Erythroblast (primary cell): ENCODE results near the gene CTPS2.
A peak's percentile ranks its signal among the peaks of the same experiment; 100 is the strongest.
"Not testable (repeated sequence)": the region's sequence is repeated elsewhere in the genome, so short reads cannot be mapped to it uniquely, and the experiment has no call there.

Experiments used
- DNase-seq, 2 experiments: peaks; one replicate each; lab custom pipeline; 2025; lab: John Stamatoyannopoulos, UW
- GATA1 ChIP-seq: IDR thresholded peaks from 2 replicates; pipeline ENCODE4 v1.6.1; 2011; ENCODE audit warnings: low read depth, mild to moderate bottlenecking, control low read depth, low read length, moderate library complexity
- POLR2A ChIP-seq: IDR thresholded peaks from 2 replicates; pipeline ENCODE4 v1.6.1; 2011; ENCODE audit warnings: mild to moderate bottlenecking, low read length

Gene CTPS2

DNA sequence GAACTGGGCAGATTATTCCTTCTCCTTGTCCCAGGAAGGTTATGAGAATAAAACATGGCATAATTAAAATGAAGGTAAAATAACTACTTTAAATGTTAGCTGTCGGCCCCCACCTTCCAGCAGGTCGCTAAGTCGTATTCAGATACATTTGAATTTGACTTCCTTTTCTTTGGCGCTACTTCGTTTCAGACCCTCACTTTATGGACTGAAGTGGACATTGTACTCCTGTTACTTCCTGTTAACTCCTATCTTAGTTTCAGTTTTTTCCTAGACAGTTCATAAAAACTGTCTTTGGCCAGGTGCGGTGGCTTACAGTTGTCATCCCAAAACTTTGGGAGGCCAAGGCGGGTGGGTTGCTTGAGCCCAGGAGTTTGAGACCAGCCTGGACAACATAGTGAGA is 12.6 kb upstream of the CTPS2 start:
- no peak for DNase-seq
- TF ChIP-seq GATA1 (no peak), POLR2A (no peak)

DNA sequence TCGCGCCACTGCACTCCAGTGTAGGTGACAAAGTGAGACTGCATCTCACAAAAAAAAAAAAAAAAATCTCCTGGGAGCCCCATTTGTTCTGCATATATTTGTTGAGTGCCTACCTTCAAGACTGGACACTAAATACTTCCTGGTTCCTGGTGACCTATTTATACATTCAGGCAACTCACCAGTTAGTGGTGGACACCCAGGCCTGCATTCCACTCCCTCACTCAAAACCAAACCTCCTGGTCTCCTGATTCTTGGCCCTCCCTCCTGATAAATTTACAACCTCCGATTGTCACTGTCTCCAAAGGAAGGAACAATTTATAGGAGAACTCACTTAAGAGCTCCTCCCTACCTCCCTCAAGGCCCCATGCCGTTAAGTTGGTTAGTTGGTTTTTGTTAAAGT is 10.0 kb upstream of the CTPS2 start:
- DNase-seq, result no peak
- no peak for TF ChIP-seq GATA1
- TF ChIP-seq POLR2A, result no peak

DNA sequence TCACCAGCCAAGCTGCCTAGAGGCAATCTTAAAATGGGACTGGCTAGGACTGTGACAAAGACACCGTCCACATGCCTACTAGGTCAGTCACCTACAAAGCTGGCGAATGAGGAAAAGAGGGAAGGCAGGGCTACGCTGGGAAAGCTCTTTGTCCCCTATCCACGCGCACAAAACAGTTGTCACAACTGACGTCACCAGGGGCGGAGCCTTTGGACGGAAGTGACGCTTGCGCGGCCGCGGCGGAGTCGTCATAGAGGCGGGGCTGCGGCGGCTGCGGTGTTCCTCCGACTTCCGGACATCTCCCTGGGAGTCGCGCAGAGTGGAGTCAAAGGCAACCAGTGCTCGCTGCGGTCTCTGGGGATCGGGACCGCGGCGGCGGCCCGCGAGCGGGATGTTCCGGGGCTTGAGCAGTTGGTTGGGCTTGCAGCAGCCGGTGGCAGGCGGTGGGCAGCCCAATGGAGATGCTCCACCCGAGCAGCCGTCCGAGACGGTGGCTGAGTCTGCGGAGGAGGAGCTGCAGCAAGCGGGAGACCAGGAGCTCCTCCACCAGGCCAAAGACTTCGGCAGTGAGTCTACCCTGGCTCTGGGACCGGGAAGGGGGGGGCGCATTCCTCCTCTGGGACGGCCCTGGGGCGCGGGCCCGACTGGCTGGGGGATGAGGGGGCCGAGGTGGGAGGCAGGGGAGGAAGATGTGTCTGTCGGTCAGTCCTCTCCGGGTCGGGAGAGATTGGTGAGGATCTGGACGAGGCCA is 7.0 kb upstream of the CTPS2 start, which contains the start of gene SYAP1:
Gene SYAP1, plus strand, starts transcription at position 279 of the 751 bp plus-strand sequence. Its CDS starts 113 bp downstream, at position 392.
- peak; percentile 94 to 96 for DNase-seq
- TF ChIP-seq POLR2A, result peak; percentile 98
- TF ChIP-seq GATA1, result no peak

DNA sequence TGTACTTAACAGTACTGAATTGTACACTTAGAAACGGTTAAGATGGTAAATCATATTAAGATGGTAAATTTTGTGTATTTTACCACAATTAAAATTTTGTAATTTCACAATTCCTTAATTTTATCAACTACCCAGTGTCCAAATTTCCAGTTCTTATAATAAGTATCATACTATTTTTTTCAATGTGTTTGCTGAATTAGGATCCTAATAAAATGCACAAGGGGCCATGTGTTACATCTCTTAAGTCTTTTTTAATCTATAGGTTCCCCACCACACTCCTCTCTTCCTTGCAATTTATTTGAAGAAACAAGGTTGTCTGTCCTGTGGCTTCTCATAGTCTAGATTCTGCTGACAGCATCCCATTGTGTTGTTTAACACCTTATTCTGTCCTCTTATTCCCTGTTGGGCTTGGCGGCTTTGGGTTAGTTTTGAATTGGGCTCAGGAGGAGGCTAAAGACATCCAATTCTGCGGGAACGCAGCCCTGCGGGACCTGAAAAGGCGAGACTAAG is 6.4 kb upstream of the CTPS2 start:
- TF ChIP-seq GATA1, result no peak
- TF ChIP-seq POLR2A, result no peak
- no peak for DNase-seq

DNA sequence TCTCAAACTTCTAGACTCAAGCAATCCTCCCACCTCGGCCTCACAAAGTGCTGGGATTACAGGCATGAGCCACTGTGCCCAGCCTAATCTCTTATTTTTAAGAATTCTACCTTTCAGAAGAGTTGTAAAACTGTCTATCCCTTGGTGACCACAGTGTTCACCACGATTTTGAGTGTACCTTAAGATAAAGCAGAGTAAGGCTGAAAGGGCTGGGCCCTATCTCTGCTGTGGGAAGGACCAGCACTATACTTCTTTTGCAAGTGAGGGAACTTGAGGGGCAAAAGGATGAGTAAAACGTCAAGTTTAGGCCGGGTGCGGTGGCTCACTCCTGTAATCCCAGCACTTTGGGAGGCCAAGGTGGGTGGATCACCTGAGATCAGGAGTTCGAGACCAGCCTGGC is 4.0 kb upstream of the CTPS2 start:
- not testable (repeated sequence) for DNase-seq

DNA sequence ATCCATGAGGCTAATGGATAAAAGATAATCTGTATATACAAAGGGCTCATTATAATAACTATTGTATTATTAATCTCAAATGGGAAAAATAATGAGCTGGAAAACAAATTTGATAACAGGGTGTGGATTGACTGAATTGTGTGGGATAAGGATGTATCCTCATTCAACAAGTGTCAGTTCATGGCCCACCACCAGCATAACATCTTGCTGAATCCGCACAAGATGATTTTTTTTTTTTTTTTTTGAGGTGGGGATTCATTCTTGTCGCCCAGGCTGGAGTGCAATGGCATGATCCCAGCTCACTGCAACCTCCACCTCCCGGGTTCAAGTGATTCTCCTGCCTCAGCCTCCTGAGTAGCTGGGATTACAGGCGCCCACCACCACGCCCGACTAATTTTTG is 3.2 kb upstream of the CTPS2 start:
- not testable (repeated sequence) for DNase-seq

DNA sequence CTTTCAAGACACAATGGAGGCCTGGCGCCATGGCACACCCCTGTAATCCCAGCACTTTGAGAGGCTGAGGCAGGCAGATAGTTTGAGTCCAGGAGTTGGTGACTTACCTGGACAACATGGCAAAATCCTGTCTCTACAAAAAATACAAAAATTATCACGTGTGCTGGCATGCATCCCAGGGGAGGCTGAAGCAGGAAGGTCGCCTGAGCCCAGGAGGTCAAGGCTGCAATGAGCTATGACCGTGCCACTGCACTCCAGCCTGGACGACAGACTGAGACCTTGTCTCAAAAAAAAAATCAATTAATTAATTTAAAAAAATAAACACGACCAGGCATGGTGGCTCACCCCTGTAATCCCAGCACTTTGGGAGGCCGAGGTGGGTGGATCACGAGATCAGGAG is 2.0 kb upstream of the CTPS2 start:
- TF ChIP-seq GATA1 (no peak), POLR2A (no peak)
- no peak for DNase-seq

DNA sequence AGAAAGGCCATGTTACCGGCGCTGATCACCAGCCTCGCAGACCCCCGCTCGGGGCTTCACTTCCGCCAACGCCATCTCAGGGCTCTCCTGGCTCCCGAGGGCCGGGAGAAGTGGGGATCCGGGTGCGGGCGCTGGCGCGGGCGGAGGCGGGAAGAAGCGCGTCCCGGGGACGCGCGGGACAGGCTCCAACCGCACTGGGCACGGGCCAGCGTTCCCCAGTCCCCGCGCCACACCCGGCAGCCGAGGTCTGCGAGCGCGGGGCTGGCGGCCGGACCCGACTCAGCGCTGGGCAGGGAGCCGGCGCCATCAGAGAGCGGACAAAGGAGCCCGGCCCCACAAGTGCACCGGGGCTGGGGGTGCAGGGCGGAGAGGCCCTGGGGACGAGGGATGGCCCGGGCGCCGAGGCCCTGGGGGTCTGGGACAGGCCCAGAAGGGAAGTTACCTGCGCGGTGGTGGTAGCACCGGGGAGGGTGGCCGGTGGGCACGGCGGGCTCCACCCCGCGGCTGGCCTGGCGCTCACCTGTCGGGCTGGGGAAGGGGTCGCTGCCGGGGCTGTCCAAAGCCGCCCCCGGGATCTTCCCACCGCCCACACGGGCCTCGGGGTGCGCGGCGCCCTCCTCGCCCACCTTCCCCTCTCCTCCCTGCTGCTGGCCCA is 449 bp downstream of the CTPS2 start:
- no peak for TF ChIP-seq GATA1
- DNase-seq, result peak; percentile 28 to 49

DNA sequence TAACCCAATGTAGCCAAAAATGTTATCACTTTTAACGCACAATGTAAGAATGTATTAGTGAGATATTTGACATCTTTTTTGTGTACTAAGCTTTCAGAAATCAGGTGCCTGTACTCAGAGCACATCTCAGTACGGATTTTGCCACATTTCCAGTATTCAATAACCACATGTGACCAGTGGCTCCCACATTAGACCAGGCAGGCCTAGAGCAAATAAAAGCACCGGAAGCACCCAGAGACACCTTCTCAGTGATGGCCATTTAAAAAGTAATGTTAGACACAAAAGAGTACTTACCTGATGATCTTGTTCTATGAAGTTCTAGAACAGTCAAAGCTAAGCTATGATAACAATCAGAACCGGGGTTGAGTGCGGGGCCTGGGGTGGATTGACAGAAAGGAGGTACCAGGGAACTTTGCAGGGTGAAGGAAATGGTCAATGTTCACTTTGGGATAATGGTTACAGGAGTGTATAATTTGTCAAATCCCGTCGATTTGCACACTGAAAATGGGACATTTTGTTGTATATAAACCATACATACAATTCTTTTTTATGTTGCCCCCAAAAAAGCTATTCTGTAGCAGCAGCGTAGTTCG is 1.2 kb downstream of the CTPS2 start:
- DNase-seq, result peak in 1 of 2 experiments; percentile 7
- TF ChIP-seq GATA1 (no peak), POLR2A (no peak)

DNA sequence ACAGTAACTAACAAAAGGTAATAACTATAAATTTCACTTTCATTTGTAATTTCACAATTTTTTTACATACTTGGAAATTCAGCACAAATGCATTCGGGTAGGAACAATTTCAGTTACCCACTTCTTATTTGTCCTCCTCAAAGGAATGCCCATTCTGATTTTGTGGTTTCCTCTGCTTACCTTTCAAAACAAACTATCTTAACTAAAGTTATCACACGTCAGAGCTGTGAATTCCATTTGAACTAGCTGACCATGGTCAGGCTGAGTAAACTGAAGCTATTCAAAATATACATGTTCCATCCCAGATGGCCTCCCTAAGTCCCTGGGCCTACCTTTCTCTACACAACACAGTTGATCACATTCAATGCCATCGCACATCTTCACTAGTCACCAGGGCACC is 4.5 kb downstream of the CTPS2 start:
- no peak for DNase-seq
- TF ChIP-seq POLR2A (no peak), GATA1 (no peak)

DNA sequence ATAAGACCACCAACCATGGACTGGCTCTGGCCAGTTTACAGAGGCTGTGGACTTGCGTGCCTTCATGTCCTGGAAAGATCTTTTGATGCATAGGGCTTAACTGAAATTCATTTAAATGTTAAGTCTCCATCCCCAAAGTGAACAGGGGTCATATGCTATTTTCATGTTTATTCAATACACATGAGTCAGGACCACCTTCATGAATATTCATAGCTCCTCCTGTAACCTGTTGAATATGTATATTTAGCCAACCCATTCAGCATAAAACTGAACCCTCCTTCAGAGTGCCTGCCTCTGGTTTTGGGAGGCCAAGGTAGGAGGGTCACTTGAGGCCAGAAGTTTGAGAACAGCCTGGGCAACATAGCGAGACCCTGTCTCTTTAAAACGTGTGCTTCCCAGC is 7.1 kb downstream of the CTPS2 start:
- no peak for DNase-seq
- no peak for TF ChIP-seq POLR2A
- no peak for TF ChIP-seq GATA1

DNA sequence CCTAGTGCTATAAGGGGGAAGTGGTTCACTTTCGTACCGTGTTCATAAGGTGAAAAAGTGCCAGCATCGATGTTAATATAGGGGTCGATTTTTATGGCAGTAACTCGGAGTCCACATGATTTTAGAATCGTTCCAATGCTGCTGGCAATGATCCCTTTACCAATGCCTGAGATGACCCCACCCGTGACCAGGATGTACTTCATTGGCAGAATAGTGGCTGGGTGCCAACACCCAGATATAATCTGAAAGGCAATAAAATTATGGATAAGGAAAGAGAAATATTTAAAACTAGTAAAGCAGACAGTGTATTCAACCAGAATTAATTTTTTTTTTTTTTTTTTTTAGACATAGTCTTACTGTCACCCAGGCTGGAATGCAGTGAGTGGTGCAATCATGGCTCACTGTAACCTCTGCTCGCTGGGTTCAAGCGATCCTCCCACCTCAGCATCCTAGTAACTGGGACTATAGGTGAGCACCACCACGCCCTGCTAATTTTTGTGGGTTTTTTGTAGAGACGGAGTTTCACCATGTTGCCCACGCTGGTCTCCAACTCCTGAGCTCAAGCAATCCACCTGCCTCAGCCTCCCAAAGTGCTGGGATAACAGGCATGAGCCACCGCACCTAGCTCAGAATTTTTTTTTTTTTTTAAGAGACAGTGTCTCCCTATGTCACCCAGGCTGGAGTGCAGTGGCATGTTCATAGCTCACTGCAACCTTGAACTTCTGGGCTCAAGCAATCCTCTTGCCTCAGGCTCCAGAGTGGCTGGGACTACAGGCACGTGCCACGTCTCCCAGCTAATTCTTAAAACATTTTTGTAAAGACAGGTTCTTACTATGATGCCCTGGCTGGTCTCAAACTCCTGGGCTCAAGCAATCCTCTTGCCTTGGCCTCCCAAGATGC is 9.5 kb downstream of the CTPS2 start:
- TF ChIP-seq POLR2A (no peak), GATA1 (no peak)
- DNase-seq, result no peak

DNA sequence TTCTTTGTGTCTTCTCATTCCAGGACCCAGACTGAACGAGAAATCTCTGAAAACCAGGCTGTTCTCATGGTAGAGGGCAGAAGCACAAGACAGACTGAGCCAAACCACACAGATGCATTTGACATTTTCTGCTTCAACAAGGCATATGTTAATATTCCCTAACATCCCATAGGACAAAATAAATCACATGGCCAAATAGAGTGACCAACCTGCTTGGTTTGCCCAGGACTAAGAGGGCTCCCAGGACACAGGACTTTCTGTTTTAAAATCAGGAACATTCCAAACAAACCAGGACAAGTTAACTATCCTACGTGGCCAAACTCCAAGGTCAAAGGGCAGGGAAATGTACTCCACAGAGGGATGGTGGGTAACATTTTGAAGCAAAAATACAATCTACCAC is 11.7 kb downstream of the CTPS2 start:
- DNase-seq, result no peak
- TF ChIP-seq POLR2A (no peak), GATA1 (no peak)
